ENCODE results near the gene LIME1.
"Not testable (repeated sequence)": the region's sequence is repeated elsewhere in the genome, so short reads cannot be mapped to it uniquely, and the experiment has no call there.

Gene LIME1

DNA sequence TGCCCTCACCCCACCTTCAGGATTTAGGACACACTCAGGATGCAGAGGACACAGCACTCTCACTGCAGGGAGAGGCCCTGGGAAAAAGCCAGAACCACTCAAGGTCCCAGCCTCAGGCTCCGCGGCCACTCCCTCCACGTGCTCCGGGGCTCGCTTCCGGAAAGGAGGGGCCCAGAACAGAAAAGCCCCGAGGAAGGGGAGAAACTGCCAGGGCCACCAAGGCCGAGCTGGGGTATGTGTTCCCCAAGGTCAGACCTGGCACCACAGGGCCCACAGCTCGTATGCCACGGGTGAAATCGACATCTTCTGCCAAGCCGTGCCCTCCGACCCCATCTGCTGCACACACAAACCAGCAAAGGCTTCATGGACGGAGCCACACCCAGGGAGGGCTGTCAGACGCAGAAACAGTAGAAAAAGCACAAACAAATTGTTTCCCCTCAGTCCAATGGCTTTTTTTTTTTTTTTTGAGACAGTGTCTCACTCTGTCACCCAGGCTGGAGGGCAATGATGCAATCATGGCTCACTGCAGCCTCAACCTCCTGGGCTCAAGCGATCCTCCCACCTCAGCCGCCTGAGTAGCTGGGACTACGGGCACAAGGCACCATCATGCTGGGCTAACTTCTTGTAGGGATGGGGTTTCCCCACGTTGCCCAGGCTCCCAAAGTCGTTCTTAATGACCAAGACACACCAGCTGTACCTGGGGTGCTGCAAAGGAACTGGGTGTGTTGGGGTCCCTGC lies 36.5 kb downstream of the LIME1 start:
- DNase-seq (ENCODE audit: low spot score) = no peak

DNA sequence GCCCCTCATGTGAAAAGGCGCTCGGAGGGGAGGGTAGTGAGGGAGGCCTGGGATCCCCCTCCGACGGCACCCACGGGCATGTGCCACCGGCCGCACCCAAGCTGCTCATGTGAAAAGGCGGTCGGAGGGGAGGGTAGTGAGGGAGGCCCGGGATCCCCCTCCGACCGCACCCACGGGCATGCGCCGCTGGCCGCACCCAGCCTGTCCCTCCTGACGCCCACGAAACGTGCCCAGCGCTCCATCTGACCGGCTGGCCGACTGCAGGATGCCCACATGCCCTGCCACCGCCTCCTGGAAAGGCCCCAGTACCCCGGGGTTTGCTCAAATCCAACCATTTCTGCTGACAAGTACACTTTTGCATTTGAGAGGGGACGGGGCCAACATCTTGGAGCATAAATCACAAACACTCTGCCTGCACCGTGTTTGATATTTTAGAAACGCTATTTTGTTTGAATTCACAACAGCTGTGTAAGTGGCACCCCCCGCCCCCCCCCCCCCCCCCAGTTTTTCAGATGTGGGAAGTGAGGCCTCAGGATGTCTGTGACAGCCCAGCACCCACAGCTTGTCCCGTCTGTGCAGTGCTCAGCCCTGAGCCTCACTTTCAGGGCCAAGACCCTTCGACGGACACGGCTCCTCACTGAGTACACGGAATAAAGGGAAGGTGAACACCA lies 37.2 kb downstream of the LIME1 start:
- no peak for DNase-seq (ENCODE audit: low spot score)

DNA sequence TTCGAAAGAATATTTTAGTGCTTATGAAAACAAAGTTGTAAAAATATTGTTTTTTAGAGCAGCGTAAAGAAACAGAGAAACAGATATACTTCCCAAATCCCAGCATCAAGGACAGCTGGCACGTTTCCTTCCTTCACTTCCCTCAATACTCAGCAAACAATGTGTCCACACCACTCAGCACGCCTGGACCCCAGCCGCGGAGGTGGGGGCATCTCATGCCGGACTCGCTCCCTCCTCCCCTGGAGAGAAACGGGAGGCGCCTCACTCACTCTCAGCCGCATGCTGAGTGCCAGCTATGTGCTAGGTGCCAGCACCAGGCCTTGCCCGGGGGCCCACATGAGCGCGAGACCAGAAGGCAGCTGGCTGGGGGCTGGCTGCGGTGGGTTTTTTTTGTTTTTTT lies 37.8 kb downstream of the LIME1 start:
- no peak for DNase-seq (ENCODE audit: low spot score)

DNA sequence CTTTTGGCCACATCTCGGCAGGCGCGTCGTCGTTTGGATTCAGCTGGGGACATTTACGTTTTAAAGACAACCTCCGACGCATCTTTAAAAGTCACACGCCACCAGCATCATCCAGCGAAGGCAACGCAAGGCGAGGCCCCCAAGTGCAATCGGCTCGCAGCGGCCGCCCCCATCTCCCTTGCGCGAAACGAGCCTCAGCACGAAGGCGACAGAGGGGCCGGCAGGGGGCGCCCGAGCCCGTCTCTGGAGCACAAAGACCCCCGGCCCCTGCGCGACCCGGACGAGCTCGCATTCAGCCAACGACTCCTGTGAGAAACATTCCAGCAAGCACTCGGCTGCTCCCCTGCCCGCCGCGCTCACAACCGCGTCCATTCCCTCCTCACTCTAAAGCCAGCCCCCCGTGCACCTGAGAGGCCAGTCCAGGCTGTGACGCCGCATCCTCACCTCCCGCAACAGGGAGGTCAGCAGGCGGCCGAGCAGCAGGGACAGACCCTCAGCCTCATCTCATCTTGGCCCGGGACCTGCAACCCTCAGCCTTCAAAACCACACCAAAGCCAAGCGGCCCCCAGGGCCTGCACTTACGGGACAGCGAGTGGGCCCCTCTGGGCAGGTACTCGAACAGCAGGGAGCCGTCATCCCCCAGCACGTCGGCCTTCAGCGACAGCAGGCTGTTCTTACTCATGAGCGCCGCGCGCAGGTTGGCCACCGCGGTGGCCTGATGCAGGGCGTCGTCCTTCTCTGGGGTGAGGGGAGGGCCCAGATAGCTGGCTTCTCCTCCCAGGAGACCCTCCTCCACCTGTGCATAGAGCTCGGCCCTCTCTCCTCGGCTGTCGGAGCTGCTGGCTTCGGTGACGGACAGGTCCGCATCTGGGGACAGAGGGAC lies 38.9 kb downstream of the LIME1 start:
- no peak for DNase-seq (ENCODE audit: low spot score)

DNA sequence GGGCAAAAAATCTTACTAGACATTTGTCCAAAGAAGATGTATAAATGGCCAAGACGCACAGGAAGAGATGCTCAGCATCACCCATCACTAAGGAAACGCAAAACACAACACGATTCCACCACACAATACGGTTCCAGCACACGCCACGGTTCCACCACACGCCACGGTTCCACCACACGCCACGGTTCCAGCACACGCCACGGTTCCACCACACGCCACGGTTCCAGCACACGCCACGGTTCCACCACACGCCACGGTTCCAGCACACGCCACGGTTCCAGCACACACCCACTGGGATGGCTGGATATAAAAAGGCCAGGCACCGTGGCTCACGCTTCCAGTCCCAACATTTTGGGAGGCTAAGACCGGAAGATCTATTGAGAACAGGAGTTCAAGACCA lies 40.4 kb downstream of the LIME1 start:
- DNase-seq (ENCODE audit: low spot score) = not testable (repeated sequence)

DNA sequence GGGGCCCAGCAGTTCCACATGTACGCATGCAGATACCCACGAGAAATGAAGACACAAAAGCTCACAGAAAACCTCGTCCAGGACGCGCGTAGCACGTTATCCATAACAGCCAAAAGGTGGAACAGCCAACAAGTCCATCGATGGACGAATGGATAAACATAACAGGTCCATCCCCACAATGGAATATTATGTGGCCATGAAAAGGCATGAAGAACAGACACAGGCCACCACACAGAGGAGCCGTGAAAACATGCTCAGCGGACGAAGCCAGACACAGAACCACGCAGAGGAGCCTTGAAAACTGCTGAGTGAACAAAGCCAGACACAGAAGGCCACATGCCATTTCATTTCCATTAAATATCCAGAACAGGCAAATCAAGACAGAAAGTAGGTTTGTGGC lies 41.1 kb downstream of the LIME1 start:
- no peak for DNase-seq (ENCODE audit: low spot score)

DNA sequence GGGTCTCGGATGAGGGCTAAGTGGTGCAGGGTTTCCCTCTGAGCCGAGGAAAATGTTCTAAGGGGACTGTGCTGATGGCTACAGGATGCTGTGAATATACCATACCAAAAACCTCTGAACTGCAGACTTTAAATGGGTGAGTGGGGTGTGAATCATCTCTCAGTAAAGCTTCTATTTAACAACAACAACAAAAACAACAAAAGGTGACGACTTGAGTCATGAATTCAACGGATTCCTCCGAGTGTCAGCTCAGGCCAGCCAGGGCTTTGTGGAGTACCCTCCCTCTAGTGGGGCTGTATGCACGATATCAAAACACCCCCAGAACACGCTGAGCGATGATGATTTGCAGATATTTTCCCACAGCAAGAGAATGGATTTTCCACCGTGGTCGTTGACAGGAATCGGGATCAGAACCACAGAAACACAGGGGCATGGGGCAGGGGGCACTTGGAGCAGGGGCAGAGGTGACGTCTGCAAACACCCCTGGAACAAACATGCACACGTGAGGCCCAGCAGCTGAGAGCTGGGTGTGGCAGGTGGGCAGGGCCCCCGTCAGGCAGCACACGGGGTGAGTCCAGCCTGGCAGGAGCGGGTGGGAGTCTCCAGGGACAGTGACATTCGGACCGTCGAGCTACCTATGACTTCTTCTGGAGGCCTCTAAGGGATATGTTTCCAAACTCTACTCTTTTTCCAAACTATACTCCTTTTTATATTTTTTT lies 41.7 kb downstream of the LIME1 start:
- DNase-seq (ENCODE audit: low spot score) = no peak

DNA sequence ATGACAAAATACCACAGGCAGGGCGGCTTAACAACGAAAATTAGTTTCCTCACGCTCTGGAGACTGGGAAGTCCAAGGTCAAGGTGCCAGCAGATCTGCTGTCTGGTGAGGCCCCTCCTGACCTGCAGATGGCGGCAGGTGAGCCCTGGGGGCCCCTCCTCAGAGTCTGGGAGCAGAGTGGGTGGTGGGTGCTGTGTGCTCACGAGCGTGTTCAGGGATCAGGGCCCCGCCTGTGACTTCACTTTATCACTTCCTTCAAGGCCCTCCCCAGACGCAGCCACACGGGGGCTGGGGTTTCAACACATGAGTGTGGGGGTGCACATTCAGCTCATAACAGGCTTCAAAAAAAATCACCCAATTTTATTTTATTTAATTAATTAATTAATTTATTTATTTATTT lies 42.4 kb downstream of the LIME1 start:
- no peak for DNase-seq (ENCODE audit: low spot score)

DNA sequence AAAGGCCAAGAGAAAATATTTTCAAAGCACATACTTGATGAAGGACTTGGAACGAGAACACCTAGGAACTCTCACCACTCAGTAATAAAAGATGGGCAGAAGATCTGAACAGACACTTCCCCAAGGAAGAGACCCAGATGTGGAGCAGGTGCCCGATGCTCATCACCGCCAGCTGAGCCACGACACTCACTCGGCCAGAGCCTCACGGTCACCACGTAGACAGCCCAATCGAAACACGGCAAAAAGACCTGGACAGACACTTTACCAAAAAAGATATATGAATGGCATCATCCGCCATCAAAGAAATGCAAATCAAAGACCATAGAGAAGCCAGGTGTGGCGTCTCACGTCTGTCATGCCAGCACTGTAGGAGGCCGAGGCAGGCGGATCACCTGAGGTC lies 44.7 kb downstream of the LIME1 start:
- no peak for DNase-seq (ENCODE audit: low spot score)

DNA sequence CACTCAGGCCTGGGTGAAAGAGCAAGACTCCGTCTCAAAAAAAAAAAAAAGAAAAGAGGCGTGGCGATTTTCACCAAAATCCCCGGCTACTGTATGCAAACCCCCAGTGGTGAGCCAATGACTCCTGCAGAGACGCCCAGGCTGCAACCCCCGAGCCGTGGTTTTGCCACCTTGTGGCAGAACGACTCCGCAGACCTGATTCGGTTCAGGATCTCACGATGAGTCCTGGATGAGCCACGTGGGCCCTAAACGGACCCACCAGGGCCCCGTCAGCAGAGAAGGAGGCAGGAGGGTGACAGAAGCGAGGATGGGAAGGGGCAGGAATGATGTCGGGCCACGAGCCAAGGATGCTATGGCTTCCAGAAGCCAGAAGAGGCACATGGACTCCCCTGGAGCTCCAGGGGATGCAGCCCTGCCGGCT lies 45.6 kb downstream of the LIME1 start:
- peak; percentile 86 for DNase-seq (ENCODE audit: low spot score)

DNA sequence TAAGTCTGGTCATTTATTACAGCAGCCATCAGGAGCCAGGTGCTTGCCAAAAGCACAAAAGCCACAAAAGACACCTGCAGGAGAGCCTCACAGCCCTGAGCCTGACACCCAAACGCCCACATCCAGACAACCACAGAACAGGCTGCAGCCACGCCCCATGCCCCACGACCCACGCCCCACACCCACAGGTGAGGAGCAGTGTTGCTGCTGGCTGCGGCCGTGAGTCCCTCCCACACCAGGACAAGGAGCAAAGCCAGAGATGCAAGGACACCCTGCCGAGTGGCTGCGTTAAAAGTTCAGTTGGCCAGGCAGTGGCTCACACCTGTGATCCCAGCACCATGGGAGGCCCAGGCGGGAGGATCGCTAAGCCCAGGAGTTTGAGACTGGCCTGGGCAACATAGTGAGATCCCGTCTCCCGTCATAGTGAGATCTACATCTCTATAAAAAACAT lies 46.1 kb downstream of the LIME1 start:
- peak; percentile 11 for DNase-seq (ENCODE audit: low spot score)

DNA sequence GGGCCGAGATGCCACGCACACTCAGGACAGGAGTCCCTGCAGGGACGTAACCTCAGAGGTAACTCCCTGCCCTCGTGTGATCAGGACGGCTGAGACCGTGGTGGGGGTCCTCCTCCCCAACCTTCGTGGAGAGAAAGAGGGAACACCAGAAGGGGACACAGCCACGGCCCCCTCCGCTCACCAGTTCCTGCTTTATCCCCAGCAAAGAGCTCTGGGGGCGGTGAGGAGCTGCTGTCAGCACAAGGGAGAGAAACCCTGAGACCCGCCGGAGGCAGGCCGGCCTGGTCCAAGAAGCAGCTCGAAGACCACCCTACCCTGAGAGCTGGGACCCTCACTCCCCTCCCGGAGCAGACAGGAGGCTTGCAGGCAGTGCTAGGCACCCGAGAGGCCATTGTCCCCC lies 47.5 kb downstream of the LIME1 start:
- DNase-seq (ENCODE audit: low spot score) = no peak

DNA sequence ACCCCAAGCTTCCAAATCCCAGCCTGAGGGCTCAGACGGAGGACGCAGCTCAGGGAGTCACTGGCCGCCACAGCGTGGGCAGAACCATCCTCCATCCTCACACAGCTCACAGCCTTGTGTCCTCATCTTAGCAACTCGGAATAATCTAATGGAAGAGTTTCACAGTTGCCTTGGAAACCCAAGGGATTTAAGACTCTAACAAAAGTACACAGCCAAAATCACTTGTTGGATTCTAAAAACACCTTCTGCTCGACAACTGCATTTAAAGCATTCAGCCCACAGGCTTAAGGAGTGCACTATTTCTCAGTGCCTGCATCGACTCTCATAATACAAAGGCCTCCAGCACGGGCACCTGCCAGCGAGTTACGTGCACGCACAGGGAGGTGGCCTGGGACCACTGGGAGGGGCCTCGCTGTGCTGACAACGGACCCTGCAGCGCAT lies 49.2 kb downstream of the LIME1 start:
- DNase-seq (ENCODE audit: low spot score) = no peak

DNA sequence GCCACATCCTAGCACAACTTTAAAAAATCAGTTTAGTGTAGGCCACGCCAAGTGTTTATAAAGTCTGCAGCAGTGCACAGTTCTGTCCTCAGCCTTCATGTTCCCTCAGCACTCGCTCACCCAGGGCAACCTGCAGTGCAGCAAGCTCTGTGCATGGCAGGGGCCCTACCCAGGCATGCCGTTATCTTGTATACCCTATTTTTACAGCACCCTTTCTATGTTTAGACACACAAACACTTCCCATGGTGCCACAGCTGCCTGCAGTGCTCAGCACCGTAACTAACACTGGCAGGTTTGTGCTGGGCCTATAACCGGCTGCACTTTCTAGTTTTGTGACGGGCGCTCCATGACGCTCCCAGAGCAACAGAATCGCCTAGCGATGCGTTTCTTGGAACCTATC lies 50.8 kb downstream of the LIME1 start:
- DNase-seq (ENCODE audit: low spot score) = no peak

DNA sequence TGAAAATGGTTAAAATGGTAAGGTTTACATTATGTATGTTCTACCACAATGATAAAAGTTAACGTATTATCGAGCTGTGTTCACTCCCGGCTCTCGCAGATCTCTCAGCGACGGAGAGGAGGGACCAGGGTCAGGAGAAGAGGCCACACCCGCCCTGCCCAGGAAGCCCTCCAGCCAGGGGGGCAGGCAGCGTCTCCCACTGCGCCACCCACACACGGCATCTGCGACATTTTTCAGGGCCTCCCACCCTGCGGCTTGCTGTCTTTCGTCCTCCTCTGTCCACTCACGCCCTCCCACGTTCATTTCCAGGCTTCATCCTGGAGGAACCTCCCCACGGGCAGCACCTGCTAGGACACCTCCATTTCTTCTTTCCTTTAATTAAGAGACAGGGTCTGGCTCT lies 51.3 kb downstream of the LIME1 start:
- no peak for DNase-seq (ENCODE audit: low spot score)

All from CD4-positive, alpha-beta T cell treated with Interleukin-6 at 100 ng/mL for 8 hours (primary cell).